ENCODE results near the gene RTF1.

DNA sequence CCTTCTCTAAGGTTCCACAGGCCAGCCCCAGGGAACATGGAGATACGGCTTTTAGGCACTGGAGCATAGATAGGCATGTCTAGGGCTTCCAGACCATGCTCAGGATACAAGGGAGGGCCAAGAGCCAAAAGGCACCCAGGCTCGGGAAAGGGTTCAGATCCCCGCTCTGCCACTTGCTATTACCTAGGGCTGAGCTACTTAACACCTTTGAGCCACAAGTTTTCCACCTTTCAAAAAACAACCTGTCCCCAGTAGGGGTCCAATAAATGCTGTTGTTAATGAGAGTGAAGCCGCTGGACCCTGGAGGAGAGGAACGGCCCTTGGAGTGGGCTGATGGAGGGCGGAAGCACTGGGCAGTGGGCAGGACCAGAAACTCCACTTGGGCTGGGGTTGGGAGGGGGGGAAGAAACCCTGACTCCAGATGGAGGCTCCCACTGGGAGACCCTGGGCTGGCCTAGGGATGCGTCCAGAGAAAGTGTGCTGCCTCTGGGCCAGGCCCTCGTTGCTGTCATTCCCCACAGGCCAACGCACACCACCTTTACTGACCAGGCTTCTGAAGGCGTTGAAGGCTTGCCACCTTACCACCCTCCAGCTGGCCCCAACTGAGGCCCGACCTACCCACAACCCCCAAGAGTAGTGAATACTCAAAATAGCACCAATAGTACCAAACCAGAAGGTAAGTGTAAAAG lies 68.2 kb downstream of the RTF1 start:
- TF ChIP-seq FOXK2 (IDR thresholded peaks at IDR 0.05) (no peak), FOXM1 (IDR thresholded peaks at IDR 0.05; ENCODE audit: borderline replicate concordance) (no peak), SP1 (IDR thresholded peaks at IDR 0.05) (no peak), L3MBTL2 (conservative IDR thresholded peaks at IDR 0.05) (no peak), NFRKB (IDR thresholded peaks at IDR 0.05) (no peak), ZNF384 (IDR thresholded peaks at IDR 0.05) (no peak), FOXA1 (IDR thresholded peaks at IDR 0.05) (no peak), HDGF (IDR thresholded peaks at IDR 0.05; ENCODE audit: borderline replicate concordance) (no peak), ELF4 (IDR thresholded peaks at IDR 0.05) (no peak), ARNT (IDR thresholded peaks at IDR 0.05) (no peak)

All from HEK293T (cell line).